ENCODE data around the gene CXorf51B. TPM values are rescaled to one million over a fixed set of nuclear protein-coding genes. Genes with fewer than 3 reads are reported as not detected.
"Not testable (repeated sequence)": the region's sequence is repeated elsewhere in the genome, so short reads cannot be mapped to it uniquely, and the experiment has no call there.

CXorf51B gene
- not detected for polyA plus RNA-seq (2012; ENCODE audit: missing spikeins)

DNA sequence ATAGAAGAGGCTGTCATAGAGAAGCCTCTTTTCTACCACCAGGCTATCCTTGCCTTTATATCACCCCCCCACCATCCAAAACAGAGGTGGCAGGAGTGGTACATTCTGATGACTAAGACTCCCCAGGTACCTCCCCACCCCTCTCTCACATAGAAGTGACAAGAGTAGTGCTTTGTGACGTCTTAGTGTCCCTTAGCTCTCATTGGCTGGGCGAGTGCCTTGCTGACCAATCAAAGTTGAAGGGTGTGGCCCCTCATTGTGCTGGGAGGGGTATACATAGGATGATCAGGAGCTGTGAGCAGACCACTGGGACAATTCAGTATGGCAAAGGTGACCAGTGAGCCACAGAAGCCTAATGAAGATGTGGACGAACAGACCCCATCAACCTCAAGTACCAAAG, at the start of gene CXorf51B:
Gene CXorf51B, plus strand, starts transcription at position 301 of the 400 bp plus-strand sequence. Its CDS starts 21 bp downstream, at position 322.
- DNase-seq (ENCODE audit: insufficient read length); FAIRE-seq: not testable (repeated sequence)

DNA sequence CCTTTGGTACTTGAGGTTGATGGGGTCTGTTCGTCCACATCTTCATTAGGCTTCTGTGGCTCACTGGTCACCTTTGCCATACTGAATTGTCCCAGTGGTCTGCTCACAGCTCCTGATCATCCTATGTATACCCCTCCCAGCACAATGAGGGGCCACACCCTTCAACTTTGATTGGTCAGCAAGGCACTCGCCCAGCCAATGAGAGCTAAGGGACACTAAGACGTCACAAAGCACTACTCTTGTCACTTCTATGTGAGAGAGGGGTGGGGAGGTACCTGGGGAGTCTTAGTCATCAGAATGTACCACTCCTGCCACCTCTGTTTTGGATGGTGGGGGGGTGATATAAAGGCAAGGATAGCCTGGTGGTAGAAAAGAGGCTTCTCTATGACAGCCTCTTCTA, 5.1 kb downstream of the CXorf51B start, which contains the start of gene CXorf51A:
Gene CXorf51A, minus strand, starts transcription at position 101 of the 400 bp plus-strand sequence. Its CDS starts 21 bp downstream, at position 80.
- FAIRE-seq: peak; percentile 30

DNA sequence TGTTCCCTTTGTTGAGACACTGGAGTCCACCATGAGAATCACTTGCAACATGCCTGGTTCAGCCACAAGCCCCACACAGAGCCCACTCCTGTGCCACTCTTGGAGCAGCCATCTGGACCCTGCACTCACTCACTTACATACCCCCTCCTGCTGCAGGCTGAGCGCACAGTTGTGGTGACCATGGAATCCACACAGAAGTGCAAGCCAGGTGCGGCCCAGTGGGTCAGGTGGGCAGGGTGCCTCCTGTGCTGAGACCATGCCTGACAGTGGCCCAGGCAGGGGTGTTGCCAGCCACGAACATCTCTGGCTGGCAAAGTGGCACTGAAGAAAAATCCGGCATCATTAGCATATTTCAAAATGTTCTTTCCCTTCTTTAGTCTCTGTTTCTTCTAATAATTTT, 22.4 kb downstream of the CXorf51B start:
- TF ChIP-seq POLR2AphosphoS5 (IDR thresholded peaks at IDR 0.05; ENCODE audit: low read depth, low read length) (no peak), TAF1 (IDR thresholded peaks at IDR 0.05; ENCODE audit: borderline replicate concordance, low read depth, low read length) (no peak), POLR2A (IDR thresholded peaks at IDR 0.05; ENCODE audit: low read depth, low read length) (no peak)
- DNase-seq (ENCODE audit: insufficient read length): no peak
- FAIRE-seq: no peak

More for the DNA sequence above, 5.1 kb downstream of the CXorf51B start, which contains the start of gene CXorf51A:
- DNase-seq (ENCODE audit: insufficient read length): not testable (repeated sequence)

DNA sequence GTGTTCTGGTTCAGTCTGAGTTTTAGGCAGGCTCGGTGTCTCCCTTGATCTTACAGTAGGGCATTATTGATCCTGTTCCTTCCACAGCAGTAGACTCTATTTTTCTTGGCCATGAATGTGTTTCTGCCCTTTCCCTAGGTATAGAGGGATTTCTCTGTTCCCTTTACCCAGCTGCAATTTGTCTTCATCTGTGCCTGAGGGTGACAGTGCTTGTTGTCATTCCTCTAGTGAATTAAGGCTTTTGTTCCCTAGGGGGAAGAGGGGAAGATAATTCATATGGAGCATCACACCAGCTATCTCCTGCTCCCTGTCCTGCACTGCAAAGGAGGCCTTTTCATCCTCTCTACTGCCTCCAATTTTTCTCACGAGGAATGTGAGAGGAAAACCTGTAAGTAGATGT, 44.7 kb downstream of the CXorf51B start:
- no peak for DNase-seq (ENCODE audit: insufficient read length)
- TF ChIP-seq POLR2A (IDR thresholded peaks at IDR 0.05; ENCODE audit: low read depth, low read length) (no peak), TAF1 (IDR thresholded peaks at IDR 0.05; ENCODE audit: borderline replicate concordance, low read depth, low read length) (no peak), POLR2AphosphoS5 (IDR thresholded peaks at IDR 0.05; ENCODE audit: low read depth, low read length) (no peak)
- FAIRE-seq: no peak

All from GM12892 (cell line).